Bronchial epithelial cell (primary cell): Measurements from ENCODE around the gene EVPL. TPM values are rescaled to one million over a fixed set of nuclear protein-coding genes. Genes with fewer than 3 reads are reported as not detected.

Source experiments
- DNase-seq: peaks from one replicate; pipeline ENCODE4 v3.0.0-alpha.2; 2010; ENCODE audit warnings: low read depth
- FAIRE-seq: peaks from 2 replicates; lab custom pipeline; 2011; peaks lifted over from hg19 to GRCh38; lab: Jason Lieb, UNC
- H3K27me3 ChIP-seq: 2 replicates; pipeline ENCODE4 v1.5.1; 2011; ENCODE audit warnings: low read length; ENCODE audit not compliant: control insufficient read depth, insufficient read depth
- H3K36me3 ChIP-seq: 2 replicates; pipeline ENCODE4 v1.5.1; 2011; ENCODE audit warnings: low read length; ENCODE audit not compliant: control insufficient read depth, insufficient read depth
- H3K4me3 ChIP-seq: 2 replicates; pipeline ENCODE4 v1.5.1; 2011; ENCODE audit warnings: mild to moderate bottlenecking, low read depth, low read length, control low read depth
- total RNA-seq: library from RNA; depleted of rRNA; stranded (reverse); fragments of >200 nt; gene quantifications from 2 replicates; pipeline ENCODE4 v1.2.1, GENCODE V29; 2014
- TF ChIP-seq, protein P1 (sequence below): IDR thresholded peaks from 2 replicates; pipeline ENCODE4 v1.5.1; 2011; ENCODE audit warnings: mild to moderate bottlenecking, moderate library complexity, low read length, control low read depth, inconsistent platforms; ENCODE audit not compliant: insufficient read depth, severe bottlenecking

Gene EVPL
- total RNA-seq, 1 donor from 2014 or later: 27.1 TPM

DNA sequence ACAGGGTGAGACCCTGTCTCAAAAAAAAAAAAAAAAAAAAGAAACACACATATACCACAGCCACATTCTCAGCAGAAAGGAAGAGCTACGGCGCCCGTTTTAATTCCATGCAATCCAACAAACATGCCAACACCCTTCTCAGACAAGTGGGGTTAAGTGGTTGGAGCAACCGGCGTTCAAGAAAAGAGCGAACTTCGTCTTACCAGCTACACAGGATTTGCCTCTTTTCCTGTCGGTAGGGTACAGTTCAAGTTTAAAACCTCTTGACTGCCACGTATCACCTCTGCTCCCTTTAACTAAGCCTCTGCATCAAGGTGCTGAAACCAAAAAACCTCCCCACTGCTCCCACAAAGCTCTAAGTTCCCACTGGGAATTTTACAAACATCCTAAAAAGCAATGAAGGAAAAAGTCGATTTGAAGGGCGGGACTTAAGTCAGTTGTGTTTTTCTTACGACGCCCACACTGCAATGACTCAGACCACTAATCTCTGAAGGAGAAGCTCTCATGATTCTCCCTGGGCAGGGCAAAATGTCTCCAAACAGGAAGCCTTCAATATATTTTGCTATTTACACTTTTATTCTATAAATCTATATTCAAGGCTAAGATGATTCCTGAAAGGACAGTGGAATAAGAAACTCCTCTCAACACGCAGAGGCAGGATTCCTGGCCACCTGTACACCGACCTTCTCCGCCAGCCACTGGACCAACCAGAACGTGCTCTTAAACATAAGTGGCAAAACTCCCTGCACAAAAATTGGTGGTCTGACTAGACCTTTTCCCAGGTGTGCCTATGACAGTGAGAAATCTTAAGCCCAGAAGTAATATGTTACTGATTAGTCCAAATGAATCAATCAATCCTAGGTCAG lies 26.4 kb upstream of the EVPL start:
- Histone ChIP-seq H3K4me3 (peak overlapping the region; percentile 19), H3K27me3 (no peaks in the 10 kb centered on the region), H3K36me3 (peaks cover 18% of the 10 kb centered on the region)
- TF ChIP-seq, protein P1, sequence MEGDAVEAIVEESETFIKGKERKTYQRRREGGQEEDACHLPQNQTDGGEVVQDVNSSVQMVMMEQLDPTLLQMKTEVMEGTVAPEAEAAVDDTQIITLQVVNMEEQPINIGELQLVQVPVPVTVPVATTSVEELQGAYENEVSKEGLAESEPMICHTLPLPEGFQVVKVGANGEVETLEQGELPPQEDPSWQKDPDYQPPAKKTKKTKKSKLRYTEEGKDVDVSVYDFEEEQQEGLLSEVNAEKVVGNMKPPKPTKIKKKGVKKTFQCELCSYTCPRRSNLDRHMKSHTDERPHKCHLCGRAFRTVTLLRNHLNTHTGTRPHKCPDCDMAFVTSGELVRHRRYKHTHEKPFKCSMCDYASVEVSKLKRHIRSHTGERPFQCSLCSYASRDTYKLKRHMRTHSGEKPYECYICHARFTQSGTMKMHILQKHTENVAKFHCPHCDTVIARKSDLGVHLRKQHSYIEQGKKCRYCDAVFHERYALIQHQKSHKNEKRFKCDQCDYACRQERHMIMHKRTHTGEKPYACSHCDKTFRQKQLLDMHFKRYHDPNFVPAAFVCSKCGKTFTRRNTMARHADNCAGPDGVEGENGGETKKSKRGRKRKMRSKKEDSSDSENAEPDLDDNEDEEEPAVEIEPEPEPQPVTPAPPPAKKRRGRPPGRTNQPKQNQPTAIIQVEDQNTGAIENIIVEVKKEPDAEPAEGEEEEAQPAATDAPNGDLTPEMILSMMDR: no peak
- peak; percentile 95 for DNase-seq
- no peak for FAIRE-seq

DNA sequence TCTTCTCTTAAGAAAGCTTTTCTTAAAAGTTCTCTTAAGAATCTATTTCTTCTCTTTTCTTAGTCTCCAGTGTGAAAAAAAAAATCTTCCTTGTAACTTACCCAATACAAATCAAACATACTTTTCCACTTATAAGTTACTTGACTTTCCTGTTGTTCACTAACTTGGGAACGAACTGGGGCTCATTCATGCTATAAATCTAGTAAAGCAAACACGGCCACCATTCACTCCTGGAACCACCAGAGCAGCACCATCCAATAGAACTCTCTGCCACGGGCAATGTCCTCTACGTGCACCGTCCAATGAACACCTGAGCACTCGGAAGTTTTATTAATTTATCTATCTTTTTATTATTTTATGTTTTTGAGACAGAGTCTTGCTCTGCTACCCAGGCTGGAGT lies 24.5 kb upstream of the EVPL start:
- Histone ChIP-seq H3K36me3 (peaks cover 12% of the 10 kb centered on the region), H3K27me3 (no peaks in the 10 kb centered on the region), H3K4me3 (no peak overlapping the region)
- TF ChIP-seq, protein P1: no peak
- no peak for DNase-seq
- FAIRE-seq: no peak

DNA sequence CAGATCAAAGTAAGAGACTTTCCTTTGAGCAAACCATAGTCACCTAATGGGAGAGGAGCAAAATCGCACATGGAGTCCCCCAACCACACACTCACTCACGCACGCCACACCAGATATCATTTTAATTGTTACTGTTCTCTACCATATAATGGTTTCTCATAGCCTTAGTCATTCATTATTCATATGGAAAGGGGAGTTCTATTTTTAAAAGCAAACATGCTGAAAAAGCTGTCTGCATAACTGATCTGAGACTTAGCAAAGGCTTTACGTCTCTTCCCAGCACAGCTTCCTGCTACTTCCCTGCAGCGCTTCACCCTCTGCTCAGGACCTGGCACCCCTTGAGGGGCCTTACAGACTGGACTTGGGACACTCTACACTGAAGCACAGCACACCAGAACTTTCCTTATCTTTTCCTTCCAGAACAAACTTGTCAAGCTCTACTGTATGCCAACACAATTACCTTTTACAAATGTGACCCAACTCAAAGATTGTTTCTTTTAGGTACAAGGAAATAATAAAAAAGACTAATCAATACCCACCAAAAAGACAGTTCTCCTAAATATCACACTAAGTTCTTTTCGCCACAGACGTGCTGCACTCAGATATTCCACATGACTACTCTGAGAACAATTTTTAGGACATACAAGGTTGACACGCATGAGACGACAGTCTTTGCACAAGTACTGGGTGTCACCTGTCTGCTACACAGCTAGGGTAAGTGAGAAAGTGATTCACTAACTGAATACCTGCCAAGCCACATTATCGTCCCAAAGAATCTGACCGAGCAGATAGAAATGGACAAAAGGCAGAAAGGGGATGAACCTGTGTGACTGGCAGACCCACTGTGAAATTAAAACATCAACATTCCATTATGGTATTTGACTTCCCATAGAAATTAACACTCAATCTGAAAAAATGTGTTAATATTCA lies 23.7 kb upstream of the EVPL start:
- FAIRE-seq (no peak), DNase-seq (peak; percentile 78)
- Histone ChIP-seq H3K27me3 (no peaks in the 10 kb centered on the region), H3K4me3 (no peak overlapping the region), H3K36me3 (peaks cover 13% of the 10 kb centered on the region)
- TF ChIP-seq, protein P1: no peak

DNA sequence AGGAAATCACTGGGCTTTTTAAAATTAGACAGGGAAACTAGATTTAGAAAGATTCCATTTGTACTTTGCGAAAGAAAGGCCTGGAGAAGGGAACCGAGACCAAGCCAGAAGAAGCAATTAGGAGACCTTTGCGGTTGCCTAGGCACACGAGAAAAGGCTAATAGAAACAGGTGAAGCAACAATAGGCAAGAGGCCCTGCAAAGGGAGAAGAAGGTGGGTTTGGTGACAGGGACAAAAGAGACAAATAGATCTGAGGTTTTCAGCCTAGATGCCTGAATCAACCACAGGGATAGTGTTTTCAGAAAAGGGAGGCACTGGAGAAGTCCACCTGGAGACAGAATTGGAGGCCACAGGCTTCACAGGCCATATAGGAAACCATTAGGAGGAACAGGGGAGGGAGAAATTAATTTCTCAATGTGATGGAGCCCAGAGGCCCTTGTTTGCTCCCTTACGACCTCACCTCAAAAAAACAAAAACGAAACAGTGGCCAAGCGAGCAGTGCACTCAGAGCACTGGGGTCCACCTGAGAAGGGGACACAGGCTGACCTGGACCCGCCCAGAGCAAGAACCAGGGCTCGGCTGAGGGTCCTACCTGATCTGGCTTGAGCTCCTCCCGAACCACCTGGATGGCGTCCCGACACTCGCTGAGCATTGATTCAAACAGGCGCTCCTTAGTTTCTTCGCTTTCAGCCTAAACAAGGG lies 22.9 kb upstream of the EVPL start:
- peaks cover 16% of the 10 kb centered on the region for H3K36me3 ChIP-seq
- H3K27me3 ChIP-seq: no peaks in the 10 kb centered on the region
- DNase-seq (no peak), FAIRE-seq (no peak)
- TF ChIP-seq, protein P1: no peak
- H3K4me3 ChIP-seq: no peak overlapping the region

DNA sequence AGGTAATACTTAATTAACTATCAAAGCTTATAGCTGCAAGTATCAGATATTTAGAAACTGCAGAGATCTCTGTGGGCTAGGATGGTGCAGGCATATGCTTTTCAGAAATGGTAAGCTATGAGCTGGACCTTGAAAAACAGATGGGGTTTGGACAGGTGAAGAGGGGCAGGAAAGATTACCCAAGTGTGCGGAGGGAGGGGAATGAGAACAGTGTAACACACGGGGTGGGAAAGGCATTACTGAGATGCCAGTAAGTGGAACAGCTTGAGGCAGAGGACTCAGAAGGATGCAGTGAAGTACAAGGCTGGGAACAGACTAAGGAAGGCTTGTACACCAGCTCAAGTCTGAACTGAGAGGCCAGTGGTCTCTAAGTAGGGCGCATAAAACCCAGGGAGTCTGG lies 22.1 kb upstream of the EVPL start:
- H3K36me3 ChIP-seq: peaks cover 19% of the 10 kb centered on the region

More for the DNA sequence above, 22.1 kb upstream of the EVPL start:
- no peak for DNase-seq
- FAIRE-seq: no peak
- H3K4me3 ChIP-seq: no peak overlapping the region
- TF ChIP-seq, protein P1: no peak
- H3K27me3 ChIP-seq: no peaks in the 10 kb centered on the region
